HEK293 (cell line): ENCODE data around the gene TGDS.
A peak's percentile ranks its signal among the peaks of the same experiment; 100 is the strongest.

Experiments
- GFI1B ChIP-seq: fragments of 450-650 bp; formaldehyde crosslinking; IDR thresholded peaks from 2 replicates; pipeline ENCODE4 v1.5.1; 2016; ENCODE audit warnings: missing biosample characterization, missing genetic modification characterization
- GLI2 ChIP-seq: fragments of 450-650 bp; formaldehyde crosslinking; IDR thresholded peaks from 2 replicates; pipeline ENCODE4; 2017; ENCODE audit warnings: missing biosample characterization, missing genetic modification characterization, low read depth, borderline replicate concordance
- KLF7 ChIP-seq: fragments of 450-650 bp; formaldehyde crosslinking; IDR thresholded peaks from 2 replicates; pipeline ENCODE4 v1.5.1; 2016; ENCODE audit warnings: missing biosample characterization, missing genetic modification characterization, borderline replicate concordance
- KLF8 ChIP-seq: fragments of 450-650 bp; formaldehyde crosslinking; IDR thresholded peaks from 2 replicates; pipeline ENCODE4 v1.5.1; 2016; ENCODE audit warnings: missing biosample characterization, missing genetic modification characterization
- KLF9 ChIP-seq: fragments of 450-650 bp; formaldehyde crosslinking; IDR thresholded peaks from 2 replicates; pipeline ENCODE4 v1.5.1; 2016; ENCODE audit warnings: missing biosample characterization, missing genetic modification characterization, low read depth
- MEIS1 ChIP-seq: sonication (generic); formaldehyde crosslinking; IDR thresholded peaks from 2 replicates; pipeline ENCODE4 v1.8.1; 2022; ENCODE audit warnings: missing genetic modification reagents, mild to moderate bottlenecking, borderline replicate concordance
- SETDB1 ChIP-seq: IDR thresholded peaks from one replicate; pipeline ENCODE4 v1.6.1; 2017; ENCODE audit warnings: mild to moderate bottlenecking, low read length, moderate library complexity, mixed read lengths; ENCODE audit not compliant: insufficient read length
- SP7 ChIP-seq: fragments of 450-650 bp; formaldehyde crosslinking; IDR thresholded peaks from 2 replicates; pipeline ENCODE4 v1.5.1; 2016; ENCODE audit warnings: missing biosample characterization, missing genetic modification characterization
- ZBTB17 ChIP-seq: fragments of 450-650 bp; formaldehyde crosslinking; IDR thresholded peaks from 2 replicates; pipeline ENCODE4 v1.5.1; 2016; ENCODE audit warnings: missing biosample characterization, missing genetic modification characterization
- ZBTB48 ChIP-seq: fragments of 450-650 bp; formaldehyde crosslinking; IDR thresholded peaks from 2 replicates; pipeline ENCODE4 v1.5.1; 2016; ENCODE audit warnings: missing biosample characterization, missing genetic modification characterization
- ZIC2 ChIP-seq: fragments of 450-650 bp; formaldehyde crosslinking; IDR thresholded peaks from 2 replicates; pipeline ENCODE4 v1.5.1; 2016; ENCODE audit warnings: missing biosample characterization, missing genetic modification characterization
- ZNF175 ChIP-seq: fragments of 450-650 bp; formaldehyde crosslinking; IDR thresholded peaks from 2 replicates; pipeline ENCODE4 v1.5.1; 2016; ENCODE audit warnings: missing biosample characterization, missing genetic modification characterization
- ZNF248 ChIP-seq: fragments of 450-650 bp; formaldehyde crosslinking; IDR thresholded peaks from 2 replicates; pipeline ENCODE4 v1.5.1; 2017; ENCODE audit warnings: missing biosample characterization, missing genetic modification characterization
- ZNF311 ChIP-seq: fragments of 450-650 bp; formaldehyde crosslinking; IDR thresholded peaks from 2 replicates; pipeline ENCODE4 v1.5.1; 2017; ENCODE audit warnings: missing biosample characterization, missing genetic modification characterization, borderline replicate concordance
- ZNF324 ChIP-seq: fragments of 450-650 bp; formaldehyde crosslinking; IDR thresholded peaks from 2 replicates; pipeline ENCODE4 v1.5.1; 2016; ENCODE audit warnings: missing biosample characterization, missing genetic modification characterization
- ZNF350 ChIP-seq: fragments of 450-650 bp; formaldehyde crosslinking; IDR thresholded peaks from 2 replicates; pipeline ENCODE4 v1.5.0; 2017; ENCODE audit warnings: missing biosample characterization, mild to moderate bottlenecking, missing genetic modification characterization
- ZNF366 ChIP-seq: fragments of 450-650 bp; formaldehyde crosslinking; conservative IDR thresholded peaks from 2 replicates; pipeline ENCODE4 v1.5.1; 2016; ENCODE audit warnings: missing biosample characterization, missing genetic modification characterization
- ZNF394 ChIP-seq: fragments of 450-650 bp; formaldehyde crosslinking; IDR thresholded peaks from 2 replicates; pipeline ENCODE4 v1.5.1; 2016; ENCODE audit warnings: missing biosample characterization, missing genetic modification characterization, mild to moderate bottlenecking, moderate library complexity, borderline replicate concordance
- ZNF623 ChIP-seq: fragments of 450-650 bp; formaldehyde crosslinking; IDR thresholded peaks from 2 replicates; pipeline ENCODE4 v1.5.1; 2016; ENCODE audit warnings: missing biosample characterization, missing genetic modification characterization
- ZNF785 ChIP-seq: fragments of 450-650 bp; formaldehyde crosslinking; IDR thresholded peaks from 2 replicates; pipeline ENCODE4 v1.5.1; 2016; ENCODE audit warnings: missing biosample characterization, missing genetic modification characterization
- ZNF837 ChIP-seq: fragments of 450-650 bp; formaldehyde crosslinking; IDR thresholded peaks from 2 replicates; pipeline ENCODE4 v1.5.1; 2016; ENCODE audit warnings: missing biosample characterization, missing genetic modification characterization
- TF ChIP-seq, protein P1 (sequence below): fragments of 450-650 bp; IDR thresholded peaks from 2 replicates; pipeline ENCODE4 v1.5.1; 2018; ENCODE audit warnings: missing biosample characterization, missing genetic modification characterization
- TF ChIP-seq, protein P2 (sequence below): fragments of 450-650 bp; formaldehyde crosslinking; optimal IDR thresholded peaks from 2 replicates; pipeline ENCODE3; 2016; ENCODE audit warnings: missing biosample characterization, mild to moderate bottlenecking, missing genetic modification characterization
- TF ChIP-seq, protein P3 (sequence below): fragments of 450-650 bp; formaldehyde crosslinking; IDR thresholded peaks from 2 replicates; pipeline ENCODE4 v1.5.1; 2016; ENCODE audit warnings: missing biosample characterization, missing genetic modification characterization
- TF ChIP-seq, protein P4 (sequence below): fragments of 450-650 bp; formaldehyde crosslinking; IDR thresholded peaks from 2 replicates; pipeline ENCODE4 v1.5.1; 2016; ENCODE audit warnings: missing biosample characterization, missing genetic modification characterization
- TF ChIP-seq, protein P5 (sequence below): fragments of 450-650 bp; formaldehyde crosslinking; IDR thresholded peaks from 2 replicates; pipeline ENCODE4 v1.5.1; 2016; ENCODE audit warnings: missing biosample characterization, missing genetic modification characterization
- TF ChIP-seq, protein P6 (sequence below): IDR thresholded peaks from 2 replicates; pipeline ENCODE4 v1.6.1; 2011; ENCODE audit warnings: mild to moderate bottlenecking, low read depth, low read length, borderline replicate concordance
- TF ChIP-seq, protein P7 (sequence below): fragments of 450-650 bp; formaldehyde crosslinking; IDR thresholded peaks from 2 replicates; pipeline ENCODE4 v1.5.1; 2016; ENCODE audit warnings: missing biosample characterization, missing genetic modification characterization, low read depth
- TF ChIP-seq, protein P8 (sequence below): fragments of 450-650 bp; formaldehyde crosslinking; IDR thresholded peaks from 2 replicates; pipeline ENCODE4 v1.5.1; 2017; ENCODE audit warnings: missing biosample characterization, missing genetic modification characterization

The TGDS gene

DNA sequence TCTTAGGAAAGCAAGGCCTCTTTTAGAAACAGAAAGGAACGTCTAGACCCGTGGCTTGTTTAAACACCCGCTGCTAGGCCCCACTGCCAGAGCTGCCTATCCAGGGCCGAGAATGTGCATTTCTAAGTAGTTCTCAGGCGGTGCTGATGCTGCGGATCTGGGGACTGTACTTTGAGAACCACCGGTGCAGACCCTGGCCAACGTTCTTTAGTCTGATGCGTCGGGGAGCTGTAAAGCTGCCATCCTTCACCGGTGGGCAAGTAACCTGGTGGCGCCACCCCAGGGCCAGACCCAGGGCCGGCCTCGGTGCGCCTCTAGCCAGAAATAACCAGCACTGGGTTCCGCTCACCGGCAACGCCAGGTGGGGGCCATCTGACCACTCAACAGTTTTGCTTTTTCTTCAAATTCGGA, 47.1 kb downstream of the TGDS start (continued):
- TF ChIP-seq ZNF366 (tag by site-specific recombination) (no peak), ZNF350 (no peak), ZNF311 (no peak), ZNF837 (tag by site-specific recombination) (no peak), GFI1B (no peak), MEIS1 (CRISPR knock-in tag) (no peak), GLI2 (no peak), ZBTB48 (tag by site-specific recombination) (no peak), SETDB1 (no peak), ZNF248 (tag by site-specific recombination) (no peak), ZNF175 (tag by site-specific recombination) (no peak), ZNF324 (tag by site-specific recombination) (no peak), KLF8 (tag by site-specific recombination) (no peak), ZNF623 (tag by site-specific recombination) (no peak), KLF9 (tag by site-specific recombination) (no peak), ZNF785 (tag by site-specific recombination) (no peak), KLF7 (tag by site-specific recombination) (no peak), ZIC2 (tag by site-specific recombination) (no peak), ZNF394 (tag by site-specific recombination) (no peak), ZBTB17 (tag by site-specific recombination) (peak; percentile 1; the same call in 1 of the 2 replicates), SP7 (no peak)
- TF ChIP-seq, protein P1, sequence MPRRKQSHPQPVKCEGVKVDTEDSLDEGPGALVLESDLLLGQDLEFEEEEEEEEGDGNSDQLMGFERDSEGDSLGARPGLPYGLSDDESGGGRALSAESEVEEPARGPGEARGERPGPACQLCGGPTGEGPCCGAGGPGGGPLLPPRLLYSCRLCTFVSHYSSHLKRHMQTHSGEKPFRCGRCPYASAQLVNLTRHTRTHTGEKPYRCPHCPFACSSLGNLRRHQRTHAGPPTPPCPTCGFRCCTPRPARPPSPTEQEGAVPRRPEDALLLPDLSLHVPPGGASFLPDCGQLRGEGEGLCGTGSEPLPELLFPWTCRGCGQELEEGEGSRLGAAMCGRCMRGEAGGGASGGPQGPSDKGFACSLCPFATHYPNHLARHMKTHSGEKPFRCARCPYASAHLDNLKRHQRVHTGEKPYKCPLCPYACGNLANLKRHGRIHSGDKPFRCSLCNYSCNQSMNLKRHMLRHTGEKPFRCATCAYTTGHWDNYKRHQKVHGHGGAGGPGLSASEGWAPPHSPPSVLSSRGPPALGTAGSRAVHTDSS (tag by site-specific recombination), result no peak
- TF ChIP-seq, protein P2, sequence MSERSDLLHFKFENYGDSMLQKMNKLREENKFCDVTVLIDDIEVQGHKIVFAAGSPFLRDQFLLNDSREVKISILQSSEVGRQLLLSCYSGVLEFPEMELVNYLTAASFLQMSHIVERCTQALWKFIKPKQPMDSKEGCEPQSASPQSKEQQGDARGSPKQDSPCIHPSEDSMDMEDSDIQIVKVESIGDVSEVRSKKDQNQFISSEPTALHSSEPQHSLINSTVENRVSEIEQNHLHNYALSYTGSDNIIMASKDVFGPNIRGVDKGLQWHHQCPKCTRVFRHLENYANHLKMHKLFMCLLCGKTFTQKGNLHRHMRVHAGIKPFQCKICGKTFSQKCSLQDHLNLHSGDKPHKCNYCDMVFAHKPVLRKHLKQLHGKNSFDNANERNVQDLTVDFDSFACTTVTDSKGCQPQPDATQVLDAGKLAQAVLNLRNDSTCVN (tag by site-specific recombination), result no peak
- TF ChIP-seq, protein P3, sequence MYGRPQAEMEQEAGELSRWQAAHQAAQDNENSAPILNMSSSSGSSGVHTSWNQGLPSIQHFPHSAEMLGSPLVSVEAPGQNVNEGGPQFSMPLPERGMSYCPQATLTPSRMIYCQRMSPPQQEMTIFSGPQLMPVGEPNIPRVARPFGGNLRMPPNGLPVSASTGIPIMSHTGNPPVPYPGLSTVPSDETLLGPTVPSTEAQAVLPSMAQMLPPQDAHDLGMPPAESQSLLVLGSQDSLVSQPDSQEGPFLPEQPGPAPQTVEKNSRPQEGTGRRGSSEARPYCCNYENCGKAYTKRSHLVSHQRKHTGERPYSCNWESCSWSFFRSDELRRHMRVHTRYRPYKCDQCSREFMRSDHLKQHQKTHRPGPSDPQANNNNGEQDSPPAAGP (tag by site-specific recombination), result no peak; the same call in 1 of the 2 replicates
- TF ChIP-seq, protein P4, sequence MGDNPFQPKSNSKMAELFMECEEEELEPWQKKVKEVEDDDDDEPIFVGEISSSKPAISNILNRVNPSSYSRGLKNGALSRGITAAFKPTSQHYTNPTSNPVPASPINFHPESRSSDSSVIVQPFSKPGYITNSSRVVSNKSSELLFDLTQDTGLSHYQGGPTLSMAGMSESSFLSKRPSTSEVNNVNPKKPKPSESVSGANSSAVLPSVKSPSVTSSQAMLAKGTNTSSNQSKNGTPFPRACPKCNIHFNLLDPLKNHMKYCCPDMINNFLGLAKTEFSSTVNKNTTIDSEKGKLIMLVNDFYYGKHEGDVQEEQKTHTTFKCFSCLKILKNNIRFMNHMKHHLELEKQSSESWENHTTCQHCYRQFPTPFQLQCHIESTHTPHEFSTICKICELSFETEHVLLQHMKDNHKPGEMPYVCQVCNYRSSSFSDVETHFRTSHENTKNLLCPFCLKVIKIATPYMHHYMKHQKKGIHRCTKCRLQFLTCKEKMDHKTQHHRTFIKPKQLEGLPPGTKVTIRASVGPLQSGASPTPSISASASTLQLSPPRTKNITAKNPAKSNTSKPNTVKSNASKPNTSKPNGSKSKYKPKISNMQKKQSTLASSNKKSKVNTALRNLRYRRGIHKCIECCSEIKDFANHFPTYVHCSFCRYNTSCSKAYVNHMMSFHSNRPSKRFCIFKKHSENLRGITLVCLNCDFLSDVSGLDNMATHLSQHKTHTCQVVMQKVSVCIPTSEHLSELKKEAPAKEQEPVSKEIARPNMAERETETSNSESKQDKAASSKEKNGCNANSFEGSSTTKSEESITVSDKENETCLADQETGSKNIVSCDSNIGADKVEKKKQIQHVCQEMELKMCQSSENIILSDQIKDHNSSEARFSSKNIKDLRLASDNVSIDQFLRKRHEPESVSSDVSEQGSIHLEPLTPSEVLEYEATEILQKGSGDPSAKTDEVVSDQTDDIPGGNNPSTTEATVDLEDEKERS (tag by site-specific recombination), result no peak
- TF ChIP-seq, protein P5, sequence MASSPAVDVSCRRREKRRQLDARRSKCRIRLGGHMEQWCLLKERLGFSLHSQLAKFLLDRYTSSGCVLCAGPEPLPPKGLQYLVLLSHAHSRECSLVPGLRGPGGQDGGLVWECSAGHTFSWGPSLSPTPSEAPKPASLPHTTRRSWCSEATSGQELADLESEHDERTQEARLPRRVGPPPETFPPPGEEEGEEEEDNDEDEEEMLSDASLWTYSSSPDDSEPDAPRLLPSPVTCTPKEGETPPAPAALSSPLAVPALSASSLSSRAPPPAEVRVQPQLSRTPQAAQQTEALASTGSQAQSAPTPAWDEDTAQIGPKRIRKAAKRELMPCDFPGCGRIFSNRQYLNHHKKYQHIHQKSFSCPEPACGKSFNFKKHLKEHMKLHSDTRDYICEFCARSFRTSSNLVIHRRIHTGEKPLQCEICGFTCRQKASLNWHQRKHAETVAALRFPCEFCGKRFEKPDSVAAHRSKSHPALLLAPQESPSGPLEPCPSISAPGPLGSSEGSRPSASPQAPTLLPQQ (tag by site-specific recombination), result peak; percentile 42
- TF ChIP-seq, protein P6, sequence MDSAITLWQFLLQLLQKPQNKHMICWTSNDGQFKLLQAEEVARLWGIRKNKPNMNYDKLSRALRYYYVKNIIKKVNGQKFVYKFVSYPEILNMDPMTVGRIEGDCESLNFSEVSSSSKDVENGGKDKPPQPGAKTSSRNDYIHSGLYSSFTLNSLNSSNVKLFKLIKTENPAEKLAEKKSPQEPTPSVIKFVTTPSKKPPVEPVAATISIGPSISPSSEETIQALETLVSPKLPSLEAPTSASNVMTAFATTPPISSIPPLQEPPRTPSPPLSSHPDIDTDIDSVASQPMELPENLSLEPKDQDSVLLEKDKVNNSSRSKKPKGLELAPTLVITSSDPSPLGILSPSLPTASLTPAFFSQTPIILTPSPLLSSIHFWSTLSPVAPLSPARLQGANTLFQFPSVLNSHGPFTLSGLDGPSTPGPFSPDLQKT, result no peak
- TF ChIP-seq, protein P7, sequence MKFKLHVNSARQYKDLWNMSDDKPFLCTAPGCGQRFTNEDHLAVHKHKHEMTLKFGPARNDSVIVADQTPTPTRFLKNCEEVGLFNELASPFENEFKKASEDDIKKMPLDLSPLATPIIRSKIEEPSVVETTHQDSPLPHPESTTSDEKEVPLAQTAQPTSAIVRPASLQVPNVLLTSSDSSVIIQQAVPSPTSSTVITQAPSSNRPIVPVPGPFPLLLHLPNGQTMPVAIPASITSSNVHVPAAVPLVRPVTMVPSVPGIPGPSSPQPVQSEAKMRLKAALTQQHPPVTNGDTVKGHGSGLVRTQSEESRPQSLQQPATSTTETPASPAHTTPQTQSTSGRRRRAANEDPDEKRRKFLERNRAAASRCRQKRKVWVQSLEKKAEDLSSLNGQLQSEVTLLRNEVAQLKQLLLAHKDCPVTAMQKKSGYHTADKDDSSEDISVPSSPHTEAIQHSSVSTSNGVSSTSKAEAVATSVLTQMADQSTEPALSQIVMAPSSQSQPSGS (tag by site-specific recombination), result no peak
- TF ChIP-seq, protein P8, sequence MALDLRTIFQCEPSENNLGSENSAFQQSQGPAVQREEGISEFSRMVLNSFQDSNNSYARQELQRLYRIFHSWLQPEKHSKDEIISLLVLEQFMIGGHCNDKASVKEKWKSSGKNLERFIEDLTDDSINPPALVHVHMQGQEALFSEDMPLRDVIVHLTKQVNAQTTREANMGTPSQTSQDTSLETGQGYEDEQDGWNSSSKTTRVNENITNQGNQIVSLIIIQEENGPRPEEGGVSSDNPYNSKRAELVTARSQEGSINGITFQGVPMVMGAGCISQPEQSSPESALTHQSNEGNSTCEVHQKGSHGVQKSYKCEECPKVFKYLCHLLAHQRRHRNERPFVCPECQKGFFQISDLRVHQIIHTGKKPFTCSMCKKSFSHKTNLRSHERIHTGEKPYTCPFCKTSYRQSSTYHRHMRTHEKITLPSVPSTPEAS (tag by site-specific recombination), result no peak
